Measurements from ENCODE around the gene TNNC1.

DNA sequence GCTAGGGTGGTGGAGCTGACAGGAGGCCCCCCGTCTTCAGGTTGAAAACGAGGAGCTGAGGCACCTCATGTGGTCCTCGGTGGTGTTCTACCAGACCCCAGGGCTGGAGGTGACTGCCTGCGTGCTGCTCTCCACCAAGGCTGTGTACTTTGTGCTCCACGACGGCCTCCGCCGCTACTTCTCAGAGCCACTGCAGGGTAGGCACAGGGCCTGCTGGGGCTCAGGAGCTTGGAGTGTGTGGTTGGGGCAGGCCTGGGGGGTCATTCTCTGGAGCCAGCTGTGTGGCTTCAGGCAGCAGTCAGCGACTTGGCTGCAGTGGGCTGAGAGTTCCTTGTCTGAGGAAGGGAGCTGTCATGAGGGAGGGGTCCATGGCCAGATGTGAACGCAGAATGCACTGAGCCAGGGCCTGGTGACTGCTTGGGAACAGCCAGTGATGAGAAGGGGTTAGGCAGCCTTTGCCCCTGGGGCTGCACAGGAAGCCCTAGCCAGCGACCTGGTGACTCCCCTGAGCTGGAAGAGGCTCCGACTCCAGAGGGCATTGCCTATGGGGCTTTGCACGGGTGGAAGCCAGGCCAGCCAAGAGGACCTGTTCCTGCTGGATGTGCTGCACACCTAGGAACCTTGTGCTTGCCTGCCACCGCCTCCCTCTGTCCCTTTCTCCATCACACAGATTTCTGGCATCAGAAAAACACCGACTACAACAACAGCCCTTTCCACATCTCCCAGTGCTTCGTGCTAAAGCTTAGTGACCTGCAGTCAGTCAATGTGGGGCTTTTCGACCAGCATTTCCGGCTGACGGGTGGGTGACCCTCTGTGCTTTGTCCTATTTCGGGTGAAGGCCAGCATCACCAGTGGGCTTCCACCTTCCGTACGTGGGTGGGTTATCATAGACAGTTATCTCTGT lies 36.4 kb upstream of the TNNC1 start:
- TF ChIP-seq, protein P1, sequence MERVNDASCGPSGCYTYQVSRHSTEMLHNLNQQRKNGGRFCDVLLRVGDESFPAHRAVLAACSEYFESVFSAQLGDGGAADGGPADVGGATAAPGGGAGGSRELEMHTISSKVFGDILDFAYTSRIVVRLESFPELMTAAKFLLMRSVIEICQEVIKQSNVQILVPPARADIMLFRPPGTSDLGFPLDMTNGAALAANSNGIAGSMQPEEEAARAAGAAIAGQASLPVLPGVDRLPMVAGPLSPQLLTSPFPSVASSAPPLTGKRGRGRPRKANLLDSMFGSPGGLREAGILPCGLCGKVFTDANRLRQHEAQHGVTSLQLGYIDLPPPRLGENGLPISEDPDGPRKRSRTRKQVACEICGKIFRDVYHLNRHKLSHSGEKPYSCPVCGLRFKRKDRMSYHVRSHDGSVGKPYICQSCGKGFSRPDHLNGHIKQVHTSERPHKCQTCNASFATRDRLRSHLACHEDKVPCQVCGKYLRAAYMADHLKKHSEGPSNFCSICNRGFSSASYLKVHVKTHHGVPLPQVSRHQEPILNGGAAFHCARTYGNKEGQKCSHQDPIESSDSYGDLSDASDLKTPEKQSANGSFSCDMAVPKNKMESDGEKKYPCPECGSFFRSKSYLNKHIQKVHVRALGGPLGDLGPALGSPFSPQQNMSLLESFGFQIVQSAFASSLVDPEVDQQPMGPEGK (CRISPR knock-in tag; IDR thresholded peaks at IDR 0.05; ENCODE audit: borderline replicate concordance) = no peak
- TF ChIP-seq ARNTL (CRISPR knock-in tag; IDR thresholded peaks at IDR 0.05; ENCODE audit: borderline replicate concordance, low read depth) (no peak), GLIS3 (CRISPR knock-in tag; IDR thresholded peaks at IDR 0.05) (no peak), RARB (CRISPR knock-in tag; IDR thresholded peaks at IDR 0.05) (no peak), ZFP30 (CRISPR knock-in tag; IDR thresholded peaks at IDR 0.05) (no peak), SNAI2 (CRISPR knock-in tag; IDR thresholded peaks at IDR 0.05) (no peak), PPARA (CRISPR knock-in tag; IDR thresholded peaks at IDR 0.05; ENCODE audit: borderline replicate concordance) (no peak), ZNF8 (CRISPR knock-in tag; IDR thresholded peaks at IDR 0.05) (no peak), ZNF565 (CRISPR knock-in tag; conservative IDR thresholded peaks at IDR 0.05; ENCODE audit: low read depth) (no peak)
- TF ChIP-seq, protein P2, sequence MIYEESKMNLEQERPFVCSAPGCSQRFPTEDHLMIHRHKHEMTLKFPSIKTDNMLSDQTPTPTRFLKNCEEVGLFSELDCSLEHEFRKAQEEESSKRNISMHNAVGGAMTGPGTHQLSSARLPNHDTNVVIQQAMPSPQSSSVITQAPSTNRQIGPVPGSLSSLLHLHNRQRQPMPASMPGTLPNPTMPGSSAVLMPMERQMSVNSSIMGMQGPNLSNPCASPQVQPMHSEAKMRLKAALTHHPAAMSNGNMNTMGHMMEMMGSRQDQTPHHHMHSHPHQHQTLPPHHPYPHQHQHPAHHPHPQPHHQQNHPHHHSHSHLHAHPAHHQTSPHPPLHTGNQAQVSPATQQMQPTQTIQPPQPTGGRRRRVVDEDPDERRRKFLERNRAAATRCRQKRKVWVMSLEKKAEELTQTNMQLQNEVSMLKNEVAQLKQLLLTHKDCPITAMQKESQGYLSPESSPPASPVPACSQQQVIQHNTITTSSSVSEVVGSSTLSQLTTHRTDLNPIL (CRISPR knock-in tag; IDR thresholded peaks at IDR 0.05; ENCODE audit: low read depth) = no peak
- TF ChIP-seq, protein P3, sequence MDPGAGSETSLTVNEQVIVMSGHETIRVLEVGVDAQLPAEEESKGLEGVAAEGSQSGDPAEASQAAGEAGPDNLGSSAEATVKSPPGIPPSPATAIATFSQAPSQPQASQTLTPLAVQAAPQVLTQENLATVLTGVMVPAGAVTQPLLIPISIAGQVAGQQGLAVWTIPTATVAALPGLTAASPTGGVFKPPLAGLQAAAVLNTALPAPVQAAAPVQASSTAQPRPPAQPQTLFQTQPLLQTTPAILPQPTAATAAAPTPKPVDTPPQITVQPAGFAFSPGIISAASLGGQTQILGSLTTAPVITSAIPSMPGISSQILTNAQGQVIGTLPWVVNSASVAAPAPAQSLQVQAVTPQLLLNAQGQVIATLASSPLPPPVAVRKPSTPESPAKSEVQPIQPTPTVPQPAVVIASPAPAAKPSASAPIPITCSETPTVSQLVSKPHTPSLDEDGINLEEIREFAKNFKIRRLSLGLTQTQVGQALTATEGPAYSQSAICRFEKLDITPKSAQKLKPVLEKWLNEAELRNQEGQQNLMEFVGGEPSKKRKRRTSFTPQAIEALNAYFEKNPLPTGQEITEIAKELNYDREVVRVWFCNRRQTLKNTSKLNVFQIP (CRISPR knock-in tag; IDR thresholded peaks at IDR 0.05; ENCODE audit: borderline replicate concordance, low read depth) = no peak
- TF ChIP-seq, protein P4, sequence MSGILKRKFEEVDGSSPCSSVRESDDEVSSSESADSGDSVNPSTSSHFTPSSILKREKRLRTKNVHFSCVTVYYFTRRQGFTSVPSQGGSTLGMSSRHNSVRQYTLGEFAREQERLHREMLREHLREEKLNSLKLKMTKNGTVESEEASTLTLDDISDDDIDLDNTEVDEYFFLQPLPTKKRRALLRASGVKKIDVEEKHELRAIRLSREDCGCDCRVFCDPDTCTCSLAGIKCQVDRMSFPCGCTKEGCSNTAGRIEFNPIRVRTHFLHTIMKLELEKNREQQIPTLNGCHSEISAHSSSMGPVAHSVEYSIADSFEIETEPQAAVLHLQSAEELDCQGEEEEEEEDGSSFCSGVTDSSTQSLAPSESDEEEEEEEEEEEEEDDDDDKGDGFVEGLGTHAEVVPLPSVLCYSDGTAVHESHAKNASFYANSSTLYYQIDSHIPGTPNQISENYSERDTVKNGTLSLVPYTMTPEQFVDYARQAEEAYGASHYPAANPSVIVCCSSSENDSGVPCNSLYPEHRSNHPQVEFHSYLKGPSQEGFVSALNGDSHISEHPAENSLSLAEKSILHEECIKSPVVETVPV (CRISPR knock-in tag; IDR thresholded peaks at IDR 0.05) = no peak
